MM.1S (cell line): Measurements from ENCODE around the gene SCAI.
"Not testable (repeated sequence)": the region's sequence is repeated elsewhere in the genome, so short reads cannot be mapped to it uniquely, and the experiment has no call there.

Source experiments
- DNase-seq: peaks from one replicate; pipeline ENCODE4 v3.0.0-alpha.2; 2015
- H2AFZ ChIP-seq: fragments of 300-600 bp; sonication (generic); 2 replicates; pipeline ENCODE4 v1.6.0; 2016; ENCODE audit warnings: antibody characterized with exemption, low read length
- H3F3A ChIP-seq: fragments of 300-600 bp; sonication (generic); 2 replicates; pipeline ENCODE4 v1.6.1; 2016; ENCODE audit warnings: mild to moderate bottlenecking, antibody characterized with exemption, low read length, moderate library complexity, mixed read lengths; ENCODE audit not compliant: insufficient read depth
- H3K27ac ChIP-seq: fragments of 300-600 bp; sonication (generic); 2 replicates; pipeline ENCODE4 v1.5.1; 2016; ENCODE audit warnings: mild to moderate bottlenecking, low read length
- H3K27me3 ChIP-seq: fragments of 300-600 bp; sonication (generic); replicated peaks from 2 replicates; pipeline ENCODE4 v1.6.0; 2016; ENCODE audit warnings: low read length; ENCODE audit not compliant: insufficient read depth
- H3K36me3 ChIP-seq: fragments of 300-600 bp; sonication (generic); replicated peaks from 2 replicates; pipeline ENCODE4 v1.6.1; 2016; ENCODE audit warnings: mild to moderate bottlenecking, low read length, mixed read lengths; ENCODE audit not compliant: insufficient read depth
- H3K4me1 ChIP-seq: fragments of 300-600 bp; sonication (generic); 2 replicates; pipeline ENCODE4 v1.6.1; 2016; ENCODE audit warnings: low read length, mixed read lengths
- H3K4me2 ChIP-seq: fragments of 300-600 bp; sonication (generic); 2 replicates; pipeline ENCODE4 v1.6.0; 2016; ENCODE audit warnings: low read depth, low read length
- H3K4me3 ChIP-seq: fragments of 300-600 bp; sonication (generic); 2 replicates; pipeline ENCODE4 v1.5.1; 2016; ENCODE audit warnings: low read length, mixed read lengths
- H3K79me2 ChIP-seq: fragments of 300-600 bp; sonication (generic); 2 replicates; pipeline ENCODE4 v1.6.1; 2016; ENCODE audit warnings: mixed run types, low read length, mixed read lengths
- H3K9ac ChIP-seq: fragments of 300-600 bp; sonication (generic); 2 replicates; pipeline ENCODE4 v1.6.1; 2016; ENCODE audit warnings: low read length, mixed read lengths
- H3K9me2 ChIP-seq: fragments of 300-600 bp; sonication (generic); replicated peaks from 2 replicates; pipeline ENCODE4 v1.6.1; 2016; ENCODE audit warnings: mild to moderate bottlenecking, low read length, mixed read lengths; ENCODE audit not compliant: insufficient read depth
- H3K9me3 ChIP-seq: fragments of 300-600 bp; sonication (generic); replicated peaks from 2 replicates; pipeline ENCODE4 v1.6.1; 2016; ENCODE audit warnings: mild to moderate bottlenecking, low read length, mixed read lengths; ENCODE audit not compliant: insufficient read depth
- H4K20me1 ChIP-seq: fragments of 300-600 bp; sonication (generic); 2 replicates; pipeline ENCODE4 v1.6.1; 2016; ENCODE audit warnings: mild to moderate bottlenecking, low read length, moderate library complexity, mixed read lengths; ENCODE audit not compliant: insufficient read depth
- EZH2 ChIP-seq: fragments of 300-600 bp; sonication (generic); optimal IDR thresholded peaks from 2 replicates; pipeline ENCODE3; 2017; ENCODE audit warnings: low read depth, mild to moderate bottlenecking, antibody characterized with exemption, low read length, mixed read lengths
- EZH2phosphoT487 ChIP-seq: fragments of 300-600 bp; sonication (generic); IDR thresholded peaks from 2 replicates; pipeline ENCODE4 v1.6.1; 2018; ENCODE audit warnings: antibody characterized with exemption, low read length
- TF ChIP-seq, protein P1 (sequence below): fragments of 300-600 bp; sonication (generic); IDR thresholded peaks from 2 replicates; pipeline ENCODE4 v1.5.1; 2016; ENCODE audit warnings: antibody characterized with exemption, low read length, mixed read lengths

SCAI gene

DNA sequence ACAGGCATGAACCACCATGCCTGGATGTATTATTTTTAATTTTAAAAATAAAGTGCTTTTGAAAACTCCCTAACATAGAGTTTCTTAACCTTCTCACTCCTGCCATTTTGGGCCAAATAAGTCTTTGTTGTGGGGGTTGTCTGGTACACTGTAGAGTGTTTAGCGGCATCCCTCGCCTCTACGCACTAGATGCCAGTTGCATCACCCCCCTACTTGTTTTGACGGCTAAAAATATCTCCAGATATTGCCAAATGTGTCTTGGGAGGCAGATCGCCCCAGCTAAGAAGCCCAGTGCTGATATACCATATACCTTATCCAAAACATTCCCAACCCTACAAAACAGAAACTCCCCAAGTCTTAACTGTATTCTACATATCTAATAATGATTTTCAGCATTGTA lies 54.6 kb downstream of the SCAI start:
- Histone ChIP-seq H3K9me3 (no peaks in the 10 kb centered on the region), H3K27me3 (no peaks in the 10 kb centered on the region), H3K4me2 (no peak overlapping the region), H3K9me2 (no peaks in the 10 kb centered on the region), H3F3A (no peaks in the 10 kb centered on the region), H3K9ac (no peak overlapping the region), H2AFZ (no peak overlapping the region), H3K79me2 (0 out of 2 replicates have a peak, but pooled peaks cover 4% of the 10 kb centered on the region), H3K4me1 (no peaks in the 10 kb centered on the region), H3K36me3 (no peaks in the 10 kb centered on the region; the same call in 1 of the 2 replicates), H3K27ac (no peak overlapping the region), H3K4me3 (no peak overlapping the region), H4K20me1 (no peaks in the 10 kb centered on the region)
- no peak for DNase-seq
- TF ChIP-seq EZH2phosphoT487 = no peak
- TF ChIP-seq, protein P1, sequence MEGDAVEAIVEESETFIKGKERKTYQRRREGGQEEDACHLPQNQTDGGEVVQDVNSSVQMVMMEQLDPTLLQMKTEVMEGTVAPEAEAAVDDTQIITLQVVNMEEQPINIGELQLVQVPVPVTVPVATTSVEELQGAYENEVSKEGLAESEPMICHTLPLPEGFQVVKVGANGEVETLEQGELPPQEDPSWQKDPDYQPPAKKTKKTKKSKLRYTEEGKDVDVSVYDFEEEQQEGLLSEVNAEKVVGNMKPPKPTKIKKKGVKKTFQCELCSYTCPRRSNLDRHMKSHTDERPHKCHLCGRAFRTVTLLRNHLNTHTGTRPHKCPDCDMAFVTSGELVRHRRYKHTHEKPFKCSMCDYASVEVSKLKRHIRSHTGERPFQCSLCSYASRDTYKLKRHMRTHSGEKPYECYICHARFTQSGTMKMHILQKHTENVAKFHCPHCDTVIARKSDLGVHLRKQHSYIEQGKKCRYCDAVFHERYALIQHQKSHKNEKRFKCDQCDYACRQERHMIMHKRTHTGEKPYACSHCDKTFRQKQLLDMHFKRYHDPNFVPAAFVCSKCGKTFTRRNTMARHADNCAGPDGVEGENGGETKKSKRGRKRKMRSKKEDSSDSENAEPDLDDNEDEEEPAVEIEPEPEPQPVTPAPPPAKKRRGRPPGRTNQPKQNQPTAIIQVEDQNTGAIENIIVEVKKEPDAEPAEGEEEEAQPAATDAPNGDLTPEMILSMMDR = no peak
- no peak for TF ChIP-seq EZH2

DNA sequence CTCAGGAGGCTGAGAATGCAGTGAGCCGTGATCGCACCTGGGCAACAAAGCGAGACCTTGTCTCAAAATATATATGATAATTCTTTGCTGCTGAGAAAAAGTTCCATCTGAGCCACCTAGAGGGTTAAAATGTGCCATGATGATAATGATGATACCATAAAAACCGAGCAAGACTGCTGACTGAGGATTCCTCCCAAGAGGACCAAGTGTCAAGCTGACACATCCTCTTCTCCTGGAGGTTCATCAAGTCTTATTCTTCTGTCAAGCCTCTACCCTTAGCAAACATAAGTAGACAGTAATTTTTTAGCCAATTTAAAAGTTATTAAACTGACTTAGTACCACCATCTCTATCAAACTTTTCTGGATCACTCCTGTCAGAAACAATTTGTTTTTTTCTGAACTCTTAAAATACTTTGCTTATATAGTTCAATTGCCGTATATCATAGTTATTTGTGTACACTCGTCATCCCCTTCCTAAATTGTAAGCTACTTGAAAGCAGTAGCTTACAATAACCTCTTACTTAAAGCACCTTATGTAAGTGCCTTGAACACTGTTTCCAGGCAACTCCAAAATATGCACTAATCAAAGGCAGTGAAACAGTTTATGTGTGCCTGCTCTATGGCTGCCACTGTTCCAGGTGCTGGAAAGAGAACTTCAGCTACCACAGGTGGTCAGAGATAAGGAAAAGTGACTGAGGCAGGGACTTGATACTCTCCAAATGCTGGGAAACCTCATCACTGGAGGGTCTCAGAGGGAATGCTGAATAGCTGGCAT lies 57.4 kb downstream of the SCAI start:
- no peak overlapping the region for H3K9ac ChIP-seq
- no peak overlapping the region for H3K27ac ChIP-seq
- H3K9me2 ChIP-seq = no peaks in the 10 kb centered on the region
- no peak overlapping the region for H3K4me2 ChIP-seq
- H3F3A ChIP-seq = no peaks in the 10 kb centered on the region
- no peak overlapping the region for H2AFZ ChIP-seq
- H3K4me3 ChIP-seq = no peak overlapping the region
- TF ChIP-seq EZH2 (no peak), EZH2phosphoT487 (no peak)
- TF ChIP-seq, protein P1 = no peak
- H3K9me3 ChIP-seq = no peaks in the 10 kb centered on the region
- H3K27me3 ChIP-seq = no peaks in the 10 kb centered on the region
- no peak for DNase-seq
- no peaks in the 10 kb centered on the region for H4K20me1 ChIP-seq
- no peaks in the 10 kb centered on the region for H3K79me2 ChIP-seq
- peaks cover 3% of the 10 kb centered on the region for H3K36me3 ChIP-seq
- no peaks in the 10 kb centered on the region for H3K4me1 ChIP-seq

DNA sequence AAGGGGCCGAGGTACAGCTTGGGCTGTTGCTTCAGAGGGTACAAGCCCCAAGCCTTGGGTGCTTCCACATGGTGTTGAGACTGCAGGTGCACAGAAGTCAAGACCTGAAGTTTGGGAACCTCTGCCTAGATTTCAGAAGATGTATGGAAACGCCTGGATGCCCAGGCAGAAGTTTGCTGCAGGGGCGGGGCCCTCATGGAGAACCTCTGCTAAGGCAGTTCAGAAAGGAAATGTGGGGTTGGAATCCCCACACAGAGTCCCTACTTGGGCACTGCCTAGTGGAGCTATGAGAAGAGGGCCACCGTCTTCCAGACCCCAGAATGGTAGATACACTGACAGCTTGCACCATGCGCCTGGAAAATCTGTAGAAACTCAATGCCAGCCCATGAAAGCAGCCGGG lies 61.1 kb downstream of the SCAI start:
- H2AFZ ChIP-seq, H3K9me2 ChIP-seq, H3K27me3 ChIP-seq, DNase-seq, H3K4me1 ChIP-seq, H3K9ac ChIP-seq, H3K36me3 ChIP-seq, H3K79me2 ChIP-seq, H4K20me1 ChIP-seq, H3K4me2 ChIP-seq, H3K27ac ChIP-seq, H3K9me3 ChIP-seq, H3F3A ChIP-seq, H3K4me3 ChIP-seq: not testable (repeated sequence)

DNA sequence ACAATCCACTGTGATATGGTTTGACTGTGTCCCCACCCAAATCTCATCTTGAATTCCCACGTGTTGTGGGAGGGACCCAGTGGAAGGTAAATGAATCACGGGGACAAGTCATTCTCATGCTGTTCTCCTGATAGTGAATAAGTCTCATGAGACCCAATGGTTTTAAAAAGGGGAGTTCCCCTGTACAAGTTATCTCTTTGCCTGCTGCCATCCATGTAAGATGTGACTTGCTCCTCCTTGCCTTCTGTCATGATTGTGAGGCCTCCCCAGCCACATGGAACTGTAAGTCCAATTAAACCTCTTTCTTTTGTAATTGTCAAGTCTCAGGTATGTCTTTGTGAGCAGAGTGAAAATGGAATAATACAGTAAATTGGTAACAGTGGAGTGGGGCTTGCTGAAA lies 62.5 kb downstream of the SCAI start:
- H3K36me3 ChIP-seq, DNase-seq, H2AFZ ChIP-seq, H3K79me2 ChIP-seq, H3K4me3 ChIP-seq, H3F3A ChIP-seq, H4K20me1 ChIP-seq, H3K9me2 ChIP-seq, H3K27ac ChIP-seq, H3K9me3 ChIP-seq, H3K4me1 ChIP-seq, H3K9ac ChIP-seq, H3K4me2 ChIP-seq, H3K27me3 ChIP-seq: not testable (repeated sequence)
